Vagina (tissue), 2 donors: Measurements from ENCODE around the gene ALPK1.

Experiments used
- POLR2AphosphoS5 ChIP-seq, 2 donors: sonication (generic); formaldehyde crosslinking; IDR thresholded peaks; one replicate each; pipeline ENCODE4 v1.9.0; 2017; ENCODE audit warnings: antibody characterized with exemption in 2 of 2, mild to moderate bottlenecking in 2 of 2, low read depth in 1 of 2; ENCODE audit not compliant: insufficient read depth in 1 of 2
- TF ChIP-seq, protein P1 (sequence below), 3 experiments: fragments of 450-650 bp in 2 of 3; fragments of 200-600 bp in 1 of 3; sonication (generic) in 1 of 3; IDR thresholded peaks; one replicate each; pipeline ENCODE4 v1.5.1; 2017 to 2019; ENCODE audit warnings: antibody characterized with exemption in 3 of 3, mild to moderate bottlenecking in 2 of 3, moderate library complexity in 2 of 3

DNA sequence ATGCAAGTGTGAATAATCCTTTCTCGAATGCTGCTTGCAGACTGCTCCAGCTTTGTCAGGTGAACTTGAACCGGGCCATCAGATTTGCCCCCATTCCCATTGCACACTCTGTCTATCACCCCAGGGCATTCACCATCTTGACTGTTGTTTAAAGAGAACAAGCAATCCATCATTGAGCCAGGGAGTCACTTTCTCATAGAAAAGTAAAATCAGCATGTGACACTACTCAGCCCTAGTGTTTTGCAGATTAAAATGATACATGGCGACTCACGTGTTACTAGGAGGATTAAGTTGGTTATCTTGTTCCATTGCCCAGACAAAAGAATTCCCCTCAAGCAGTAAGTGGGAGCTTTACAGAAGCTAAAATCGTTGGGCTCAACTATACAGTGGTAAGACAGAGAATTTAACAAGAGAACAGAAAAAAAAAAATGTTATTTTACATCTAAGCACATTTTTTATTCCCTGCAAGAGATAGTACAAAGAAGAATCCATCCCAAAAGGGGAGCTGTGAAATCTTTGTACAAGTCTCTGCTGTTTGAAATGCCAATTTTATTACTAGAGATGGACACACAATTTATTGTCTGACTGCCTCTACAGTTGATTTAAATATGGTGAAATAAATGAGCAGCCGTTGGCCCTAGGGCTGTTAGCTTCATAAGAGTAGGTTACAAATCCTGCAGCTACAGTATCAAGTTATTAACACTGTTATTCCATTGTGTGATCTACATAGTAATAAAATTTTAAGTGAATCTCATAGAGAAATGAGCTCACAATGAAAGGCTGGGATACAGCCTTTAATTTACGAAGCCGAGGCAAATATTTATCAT, 151.3 kb downstream of the ALPK1 start:
- no peak for TF ChIP-seq POLR2AphosphoS5 (IDR thresholded peaks at IDR 0.05; ENCODE audit: insufficient read depth in 1 of 2, low read depth in 1 of 2)
- TF ChIP-seq, protein P1, sequence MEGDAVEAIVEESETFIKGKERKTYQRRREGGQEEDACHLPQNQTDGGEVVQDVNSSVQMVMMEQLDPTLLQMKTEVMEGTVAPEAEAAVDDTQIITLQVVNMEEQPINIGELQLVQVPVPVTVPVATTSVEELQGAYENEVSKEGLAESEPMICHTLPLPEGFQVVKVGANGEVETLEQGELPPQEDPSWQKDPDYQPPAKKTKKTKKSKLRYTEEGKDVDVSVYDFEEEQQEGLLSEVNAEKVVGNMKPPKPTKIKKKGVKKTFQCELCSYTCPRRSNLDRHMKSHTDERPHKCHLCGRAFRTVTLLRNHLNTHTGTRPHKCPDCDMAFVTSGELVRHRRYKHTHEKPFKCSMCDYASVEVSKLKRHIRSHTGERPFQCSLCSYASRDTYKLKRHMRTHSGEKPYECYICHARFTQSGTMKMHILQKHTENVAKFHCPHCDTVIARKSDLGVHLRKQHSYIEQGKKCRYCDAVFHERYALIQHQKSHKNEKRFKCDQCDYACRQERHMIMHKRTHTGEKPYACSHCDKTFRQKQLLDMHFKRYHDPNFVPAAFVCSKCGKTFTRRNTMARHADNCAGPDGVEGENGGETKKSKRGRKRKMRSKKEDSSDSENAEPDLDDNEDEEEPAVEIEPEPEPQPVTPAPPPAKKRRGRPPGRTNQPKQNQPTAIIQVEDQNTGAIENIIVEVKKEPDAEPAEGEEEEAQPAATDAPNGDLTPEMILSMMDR (IDR thresholded peaks at IDR 0.05): no peak
